ENCODE measurements around the gene PPP1R14B. TPM values are rescaled to one million over a fixed set of nuclear protein-coding genes. Genes with fewer than 3 reads are reported as not detected.

The PPP1R14B gene
- total and polyA plus RNA-seq, 2 of the 13 experiments (the other 11 are each of a cell fraction or from before 2014, with no cell fraction given): 110 to 148 TPM

DNA sequence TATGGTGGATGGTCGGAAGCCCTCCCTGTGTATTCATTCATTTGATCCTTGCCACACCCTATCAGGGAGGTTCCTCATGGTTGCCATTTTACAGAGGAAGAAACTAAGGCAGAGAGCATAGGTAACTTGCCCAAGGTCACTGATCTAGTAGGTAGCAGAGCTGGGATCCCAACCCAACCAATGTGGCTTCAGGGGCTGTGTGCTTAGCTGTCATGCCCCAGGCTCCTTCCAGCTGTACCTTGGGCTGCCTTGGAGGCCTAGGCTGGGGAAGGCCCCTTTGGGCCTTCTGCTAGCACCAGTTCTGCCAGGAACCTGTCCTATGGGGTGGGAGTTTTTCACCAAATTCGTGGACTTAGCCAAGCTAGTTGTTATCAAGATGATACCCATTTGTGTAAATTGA is 29.1 kb upstream of the PPP1R14B start:
- Histone ChIP-seq H3K9me3 (ENCODE audit: low read length) (no peaks in the 10 kb centered on the region), H3K27me3 (ENCODE audit: control insufficient read depth in 1 of 2, insufficient read depth in 2 of 2, low read length in 2 of 2) (no peaks in the 10 kb centered on the region), H3K9ac (ENCODE audit: insufficient read depth, low read depth, low read length) (no peak overlapping the region), H3K4me1 (ENCODE audit: insufficient read depth, low read length) (peaks cover 23% of the 10 kb centered on the region), H3K4me3 (replicated peaks in 1 of 3; ENCODE audit: insufficient read depth in 1 of 3, low read depth in 2 of 3, low read length in 3 of 3) (no peak overlapping the region), H3K79me2 (ENCODE audit: insufficient read depth, low read length) (peaks cover 9% of the 10 kb centered on the region), H3K36me3 (replicated peaks in 1 of 2; ENCODE audit: control insufficient read depth in 1 of 2, insufficient read depth in 2 of 2, low read length in 2 of 2) (peaks cover 2 to 7% of the 10 kb centered on the region in 2 experiments; a peak in 1 of 5 replicates), H3K27ac (ENCODE audit: extremely low read length, insufficient read depth, low read length) (no peak overlapping the region), H2AFZ (ENCODE audit: low read length) (no peak overlapping the region), H4K20me1 (ENCODE audit: insufficient read depth, low read length) (no peaks in the 10 kb centered on the region), H3K4me2 (ENCODE audit: low read depth, low read length) (no peak overlapping the region)
- no peak for ATAC-seq
- ChIA-PET CTCF (ENCODE audit: low intra/inter-chr PET ratio, low total read pairs) (no interaction called here), POLR2A (interaction anchor here (0.6 kb wide), 1 partner anchor 92 kb away, joined by 3 read pairs; no protein-coding TSS in a partner anchor)
- no TSS peak for BruUV-seq (replicated peaks)
- FAIRE-seq: no peak
- in situ Hi-C loops (cut with HindIII; ENCODE audit: extremely low pct_ligation_motif_present, low pct_unique_long_range_greater_than_20kb): no loop called here
- DNase-seq (ENCODE audit: low spot score): no peak
- intact Hi-C loops (cut with micrococcal nuclease; ENCODE audit: unreplicated experiment): no loop called here
- no peak for TF ChIP-seq ZNF850 (CRISPR knock-in tag; conservative IDR thresholded peaks at IDR 0.05)
- no peak for TF ChIP-seq KLF15 (CRISPR knock-in tag; IDR thresholded peaks at IDR 0.05; ENCODE audit: borderline replicate concordance)
- TF ChIP-seq, protein P1, sequence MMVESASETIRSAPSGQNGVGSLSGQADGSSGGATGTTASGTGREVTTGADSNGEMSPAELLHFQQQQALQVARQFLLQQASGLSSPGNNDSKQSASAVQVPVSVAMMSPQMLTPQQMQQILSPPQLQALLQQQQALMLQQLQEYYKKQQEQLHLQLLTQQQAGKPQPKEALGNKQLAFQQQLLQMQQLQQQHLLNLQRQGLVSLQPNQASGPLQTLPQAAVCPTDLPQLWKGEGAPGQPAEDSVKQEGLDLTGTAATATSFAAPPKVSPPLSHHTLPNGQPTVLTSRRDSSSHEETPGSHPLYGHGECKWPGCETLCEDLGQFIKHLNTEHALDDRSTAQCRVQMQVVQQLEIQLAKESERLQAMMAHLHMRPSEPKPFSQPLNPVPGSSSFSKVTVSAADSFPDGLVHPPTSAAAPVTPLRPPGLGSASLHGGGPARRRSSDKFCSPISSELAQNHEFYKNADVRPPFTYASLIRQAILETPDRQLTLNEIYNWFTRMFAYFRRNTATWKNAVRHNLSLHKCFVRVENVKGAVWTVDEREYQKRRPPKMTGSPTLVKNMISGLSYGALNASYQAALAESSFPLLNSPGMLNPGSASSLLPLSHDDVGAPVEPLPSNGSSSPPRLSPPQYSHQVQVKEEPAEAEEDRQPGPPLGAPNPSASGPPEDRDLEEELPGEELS (CRISPR knock-in tag; IDR thresholded peaks at IDR 0.05): no peak
- TF ChIP-seq, protein P2, sequence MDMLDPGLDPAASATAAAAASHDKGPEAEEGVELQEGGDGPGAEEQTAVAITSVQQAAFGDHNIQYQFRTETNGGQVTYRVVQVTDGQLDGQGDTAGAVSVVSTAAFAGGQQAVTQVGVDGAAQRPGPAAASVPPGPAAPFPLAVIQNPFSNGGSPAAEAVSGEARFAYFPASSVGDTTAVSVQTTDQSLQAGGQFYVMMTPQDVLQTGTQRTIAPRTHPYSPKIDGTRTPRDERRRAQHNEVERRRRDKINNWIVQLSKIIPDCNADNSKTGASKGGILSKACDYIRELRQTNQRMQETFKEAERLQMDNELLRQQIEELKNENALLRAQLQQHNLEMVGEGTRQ (IDR thresholded peaks at IDR 0.05; ENCODE audit: low read depth, low read length): no peak
- TF ChIP-seq, protein P2 (CRISPR knock-in tag; IDR thresholded peaks at IDR 0.05; ENCODE audit: borderline replicate concordance): no peak
- TF ChIP-seq KLF9 (CRISPR knock-in tag; IDR thresholded peaks at IDR 0.05; ENCODE audit: low read depth): no peak
- TF ChIP-seq, protein P3, sequence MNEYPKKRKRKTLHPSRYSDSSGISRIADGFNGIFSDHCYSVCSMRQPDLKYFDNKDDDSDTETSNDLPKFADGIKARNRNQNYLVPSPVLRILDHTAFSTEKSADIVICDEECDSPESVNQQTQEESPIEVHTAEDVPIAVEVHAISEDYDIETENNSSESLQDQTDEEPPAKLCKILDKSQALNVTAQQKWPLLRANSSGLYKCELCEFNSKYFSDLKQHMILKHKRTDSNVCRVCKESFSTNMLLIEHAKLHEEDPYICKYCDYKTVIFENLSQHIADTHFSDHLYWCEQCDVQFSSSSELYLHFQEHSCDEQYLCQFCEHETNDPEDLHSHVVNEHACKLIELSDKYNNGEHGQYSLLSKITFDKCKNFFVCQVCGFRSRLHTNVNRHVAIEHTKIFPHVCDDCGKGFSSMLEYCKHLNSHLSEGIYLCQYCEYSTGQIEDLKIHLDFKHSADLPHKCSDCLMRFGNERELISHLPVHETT (CRISPR knock-in tag; conservative IDR thresholded peaks at IDR 0.05): no peak
- no peak for TF ChIP-seq STAG1 (CRISPR knock-in tag; IDR thresholded peaks at IDR 0.05)
- TF ChIP-seq CEBPG (CRISPR knock-in tag; IDR thresholded peaks at IDR 0.05): no peak
- TF ChIP-seq ZNF460 (CRISPR knock-in tag; IDR thresholded peaks at IDR 0.05; ENCODE audit: borderline replicate concordance): no peak
- TF ChIP-seq ZNF557 (CRISPR knock-in tag; IDR thresholded peaks at IDR 0.05): no peak
- no peak for TF ChIP-seq ZSCAN25 (CRISPR knock-in tag; IDR thresholded peaks at IDR 0.05)
- 79% methylated on average over 2 of the region's 2 CpGs for WGBS (ENCODE audit: low lambda C conversion rate)

Measured in HepG2 (cell line).